K562 (cell line): ENCODE data around the gene HOXD9. TPM values are rescaled to one million over a fixed set of nuclear protein-coding genes. Genes with fewer than 3 reads are reported as not detected.
A peak's percentile ranks its signal among the peaks of the same experiment; 100 is the strongest.

Experiments used
- ATAC-seq: fragments of 200-7000 bp; cut with Tn5 transposase; 3 replicates; pipeline ENCODE4 v1.9.1; 2020; ENCODE audit warnings: moderate library complexity
- BruUV-seq: library from RNA; stranded (reverse); fragments of 400-500 nt; replicated peaks from 2 replicates; lab custom pipeline; 2021; lab: Mats Ljungman, UMichigan
- CTCF ChIA-PET: fragments of 300-600 bp; formaldehyde crosslinking; extraction: SDS; loops from one replicate; lab custom pipeline; 2021; ENCODE audit warnings: low intra/inter-chr PET ratio; lab: Yijun Ruan, JAX
- POLR2A ChIA-PET: fragments of 300-600, 350-650 bp; sonication (Branson Sonifier 250); formaldehyde crosslinking; extraction: SDS; loops from one replicate; lab custom pipeline; 2021; ENCODE audit warnings: antibody characterized with exemption, inconsistent platforms; lab: Yijun Ruan, JAX
- DNase-seq, 4 experiments: peaks; one replicate each; pipeline versions ENCODE4 v3.0.0 to v3.0.0-alpha.2; 2011 to 2018; ENCODE audit warnings: low spot score in 3 of 4, mixed read lengths in 3 of 4; ENCODE audit errors: extremely low read depth in 1 of 4
- FAIRE-seq: peaks from 2 replicates; lab custom pipeline; 2011; peaks lifted over from hg19 to GRCh38; lab: Jason Lieb, UNC
- H2AFZ ChIP-seq: 2 replicates; pipeline ENCODE4 v1.6.0; 2011; ENCODE audit warnings: low read depth, low read length, control low read depth, inconsistent platforms
- H3K27ac ChIP-seq: fragments of 200-600 bp; 3 replicates; pipeline ENCODE4 v1.8.0; 2011; ENCODE audit warnings: low read depth, mild to moderate bottlenecking, control low read depth, inconsistent platforms, low read length, moderate library complexity, mixed read lengths; ENCODE audit errors: extremely low read depth
- H3K27me3 ChIP-seq, 2 experiments: fragments of 300-600 bp in 1 of 2; 2 replicates in 1 of 2; 3 replicates in 1 of 2; pipeline versions ENCODE4 v1.6.0 to v1.8.0; 2011; ENCODE audit warnings: inconsistent platforms in 2 of 2, low read length in 2 of 2, mild to moderate bottlenecking in 1 of 2, mixed read lengths in 1 of 2, moderate library complexity in 1 of 2; ENCODE audit not compliant: control insufficient read depth in 2 of 2, insufficient read depth in 2 of 2
- H3K36me3 ChIP-seq: fragments of 300-600 bp; 3 replicates; pipeline ENCODE4 v1.8.0; 2011; ENCODE audit warnings: mild to moderate bottlenecking, low read length, inconsistent platforms; ENCODE audit not compliant: control insufficient read depth, insufficient read depth
- H3K4me1 ChIP-seq, 2 experiments: fragments of 200-600 bp in 1 of 2; replicated peaks in 1 of 2; 2 replicates in 1 of 2; 3 replicates in 1 of 2; pipeline versions ENCODE4 v1.5.1 to v1.8.0; 2011; ENCODE audit warnings: inconsistent platforms in 2 of 2, low read length in 2 of 2, mild to moderate bottlenecking in 1 of 2, mixed read lengths in 1 of 2, moderate library complexity in 1 of 2; ENCODE audit not compliant: control insufficient read depth in 2 of 2, insufficient read depth in 2 of 2
- H3K4me2 ChIP-seq: 2 replicates; pipeline ENCODE4 v1.6.1; 2011; ENCODE audit warnings: low read length, control low read depth, inconsistent platforms, mixed read lengths; ENCODE audit not compliant: insufficient read depth
- H3K4me3 ChIP-seq: fragments of 200-600 bp; sonication (generic), shearing (Covaris generic); 2 replicates; pipeline ENCODE4 v1.5.1; 2016; ENCODE audit warnings: control low read depth, inconsistent platforms
- H3K79me2 ChIP-seq: fragments of 200-600 bp; 3 replicates; pipeline ENCODE4 v1.8.0; 2011; ENCODE audit warnings: low read length, inconsistent platforms; ENCODE audit not compliant: control insufficient read depth, insufficient read depth
- H3K9ac ChIP-seq, 2 experiments: 2 replicates each; pipeline versions ENCODE4 v1.6.0 to v1.6.1; 2011; ENCODE audit warnings: low read depth in 2 of 2, low read length in 2 of 2, control low read depth in 1 of 2, inconsistent platforms in 1 of 2, mild to moderate bottlenecking in 1 of 2, mixed read lengths in 1 of 2; ENCODE audit not compliant: insufficient read depth in 1 of 2
- H3K9me1 ChIP-seq: one replicate; pipeline ENCODE4 v1.6.0; 2011; ENCODE audit warnings: inconsistent platforms, mild to moderate bottlenecking, low read length, moderate library complexity; ENCODE audit not compliant: control insufficient read depth, insufficient read depth
- H3K9me3 ChIP-seq: replicated peaks from 2 replicates; pipeline ENCODE4 v1.5.1; 2011; ENCODE audit warnings: low read depth, low read length, inconsistent platforms; ENCODE audit not compliant: control insufficient read depth, insufficient read depth
- H4K20me1 ChIP-seq: replicated peaks from 2 replicates; pipeline ENCODE4 v1.6.1; 2011; ENCODE audit warnings: low read length, inconsistent platforms, mixed read lengths; ENCODE audit not compliant: control insufficient read depth, insufficient read depth
- ATF6 ChIP-seq: sonication (generic); formaldehyde crosslinking; IDR thresholded peaks from 2 replicates; pipeline ENCODE4 v1.4.0; 2020; ENCODE audit warnings: mild to moderate bottlenecking, missing genetic modification reagents
- BDP1 ChIP-seq: IDR thresholded peaks from 3 replicates; pipeline ENCODE4 v1.6.1; 2011; ENCODE audit not compliant: insufficient read length, insufficient read depth
- MAFG ChIP-seq: fragments of 450-650 bp; conservative IDR thresholded peaks from 2 replicates; pipeline ENCODE4 v1.6.1; 2016; ENCODE audit warnings: missing genetic modification characterization, missing compliant biosample characterization
- MIER1 ChIP-seq: fragments of 450-650 bp; IDR thresholded peaks from 2 replicates; pipeline ENCODE4 v1.6.1; 2016; ENCODE audit warnings: antibody characterized with exemption, mild to moderate bottlenecking, low read depth
- MXI1 ChIP-seq: IDR thresholded peaks from 2 replicates; pipeline ENCODE4 v1.6.1; 2011; ENCODE audit warnings: low read depth, mild to moderate bottlenecking, improper control_type of control experiment, low read length
- NFYB ChIP-seq: IDR thresholded peaks from 2 replicates; pipeline ENCODE4 v1.6.1; 2011; ENCODE audit warnings: mild to moderate bottlenecking, moderate library complexity; ENCODE audit not compliant: insufficient read length; ENCODE audit errors: extremely low read depth
- NKRF ChIP-seq: fragments of 450-650 bp; IDR thresholded peaks from 2 replicates; pipeline ENCODE4 v1.6.1; 2016; ENCODE audit warnings: borderline replicate concordance
- SMARCC2 ChIP-seq: fragments of 450-650 bp; IDR thresholded peaks from 2 replicates; pipeline ENCODE4 v1.6.1; 2017; ENCODE audit warnings: antibody characterized with exemption, moderate library complexity, mild to moderate bottlenecking, low read depth
- SRSF1 ChIP-seq: fragments of 200-400 bp; formaldehyde crosslinking; IDR thresholded peaks from 2 replicates; pipeline ENCODE4 v1.6.1; 2017; ENCODE audit warnings: mild to moderate bottlenecking, low read depth, low read length, moderate library complexity
- ZNF280A ChIP-seq: fragments of 450-650 bp; IDR thresholded peaks from 2 replicates; pipeline ENCODE4 v1.6.1; 2018; ENCODE audit warnings: mild to moderate bottlenecking, low read depth; ENCODE audit not compliant: partially characterized antibody
- ZNF324 ChIP-seq: fragments of 250-450 bp; sonication (Bioruptor Pico); IDR thresholded peaks from 2 replicates; pipeline ENCODE4 v1.4.0; 2020; ENCODE audit warnings: mild to moderate bottlenecking
- ZNF41 ChIP-seq: fragments of 250-450 bp; sonication (Bioruptor Pico); conservative IDR thresholded peaks from 2 replicates; pipeline ENCODE4 v1.4.0; 2020; ENCODE audit warnings: mild to moderate bottlenecking
- ZNF766 ChIP-seq: fragments of 200-800 bp; sonication (Bioruptor generic); conservative IDR thresholded peaks from 2 replicates; pipeline ENCODE4 v1.6.1; 2016; ENCODE audit warnings: missing genetic modification characterization, missing compliant biosample characterization
- ZNF830 ChIP-seq: fragments of 250-450 bp; sonication (Bioruptor Pico); IDR thresholded peaks from 2 replicates; pipeline ENCODE4 v1.5.0; 2021; ENCODE audit warnings: mild to moderate bottlenecking
- WGBS: fragments of 100-300 bp; shearing (Covaris generic); methylation state at CpG from one replicate; pipeline ENCODE4 v1.1.6; 2016; ENCODE audit warnings: low coverage, mixed read lengths; ENCODE audit not compliant: insufficient coverage; ENCODE audit errors: missing lambda C conversion rate; 5-methylcytosine and 5-hydroxymethylcytosine counted together
- in situ Hi-C: fragments of 300-500 bp; cut with MboI; formaldehyde crosslinking; loops from 4 replicates; pipeline ENCODE4 v1.15.0; 2018; ENCODE audit warnings: inconsistent platforms, mixed read lengths
- intact Hi-C: fragments of 100-400 bp; cut with micrococcal nuclease; formaldehyde crosslinking; loops from 2 replicates; pipeline ENCODE4 v1.14.2; 2022
- polyA plus RNA-seq, 8 experiments: library from polyadenylated mRNA; depleted of rRNA in 4 of 8; stranded (reverse) in 5 of 8; unstranded in 3 of 8; fragments of >200 nt; fragmentation: Nextera tagmentation in 2 of 8; fragmentation: Illumina TruSeq in 1 of 8; extraction: Ambion mirVana in 2 of 8; extraction: Trizol in 1 of 8; gene quantifications; 2 replicates each; pipeline versions ENCODE4 v1.2.1 to v1.2.3, GENCODE V29; 2011 to 2014; ENCODE audit warnings: inconsistent platforms in 1 of 8, missing spikeins in 1 of 8
- total RNA-seq, 7 experiments: library from RNA; depleted of rRNA in 6 of 7; stranded (reverse); fragments of >200 nt in 6 of 7; fragmentation: Illumina TruSeq in 2 of 7; extraction: Trizol in 2 of 7; gene quantifications; 2 replicates each; pipeline versions ENCODE4 v1.2.1 to v1.2.3, GENCODE V29; 2011 to 2021; ENCODE audit warnings: low replicate concordance in 1 of 7
- TF ChIP-seq, protein P1 (sequence below): fragments of 250-450 bp; sonication (Bioruptor Pico); IDR thresholded peaks from 2 replicates; pipeline ENCODE4 v1.8.0; 2021; ENCODE audit warnings: moderate library complexity, mild to moderate bottlenecking, inconsistent platforms

HOXD9 gene
- total and polyA plus RNA-seq, 9 of the 15 experiments (the other 6 are each of a cell fraction or from before 2014, with no cell fraction given): not detected

DNA sequence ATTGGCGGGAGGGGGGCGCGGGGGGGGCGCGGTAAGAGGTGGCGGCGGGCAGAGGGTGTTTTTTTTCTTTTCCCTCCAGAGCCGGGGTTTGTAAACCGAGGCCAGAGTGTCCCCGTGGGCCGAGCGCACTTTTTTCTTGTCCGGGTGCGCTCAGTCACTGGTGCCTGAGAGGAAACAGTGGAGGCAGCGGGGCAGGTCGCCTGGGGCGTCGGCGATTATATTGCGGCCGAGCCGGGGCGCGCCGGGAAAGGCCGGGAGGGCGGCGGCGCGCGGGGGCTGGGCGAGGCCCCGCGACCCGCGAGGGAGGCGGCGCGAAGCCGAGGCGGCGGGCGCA lies 7.3 kb downstream of the HOXD9 start:
- in situ Hi-C loops: loop anchor here (5.0 to 25.0 kb wide), 4 partner anchors 508 to 1633 kb away; no protein-coding TSS in a partner anchor
- H3K9ac ChIP-seq: peak overlapping the region in 1 of 2 experiments; percentile 62; a peak in 2 of 4 replicates

More for the DNA sequence above, 7.3 kb downstream of the HOXD9 start:
- Histone ChIP-seq H3K9me1 (no peaks in the 10 kb centered on the region), H3K36me3 (no peaks in the 10 kb centered on the region), H2AFZ (no peak overlapping the region), H3K9me3 (no peaks in the 10 kb centered on the region), H3K79me2 (no peaks in the 10 kb centered on the region), H3K4me2 (peak overlapping the region; percentile 29; the same call in 1 of the 2 replicates), H3K4me3 (peak overlapping the region; percentile 27), H3K27ac (no peak overlapping the region), H3K27me3 (peaks cover 50 to 65% of the 10 kb centered on the region in 2 experiments), H3K4me1 (peaks cover 0 to 21% of the 10 kb centered on the region in 2 experiments; a peak in 2 of 5 replicates), H4K20me1 (0 out of 2 replicates have a peak, but pooled peaks cover 5% of the 10 kb centered on the region)
- no peak for TF ChIP-seq SMARCC2
- TF ChIP-seq MXI1: no peak
- no peak for TF ChIP-seq SRSF1
- TF ChIP-seq, protein P1, sequence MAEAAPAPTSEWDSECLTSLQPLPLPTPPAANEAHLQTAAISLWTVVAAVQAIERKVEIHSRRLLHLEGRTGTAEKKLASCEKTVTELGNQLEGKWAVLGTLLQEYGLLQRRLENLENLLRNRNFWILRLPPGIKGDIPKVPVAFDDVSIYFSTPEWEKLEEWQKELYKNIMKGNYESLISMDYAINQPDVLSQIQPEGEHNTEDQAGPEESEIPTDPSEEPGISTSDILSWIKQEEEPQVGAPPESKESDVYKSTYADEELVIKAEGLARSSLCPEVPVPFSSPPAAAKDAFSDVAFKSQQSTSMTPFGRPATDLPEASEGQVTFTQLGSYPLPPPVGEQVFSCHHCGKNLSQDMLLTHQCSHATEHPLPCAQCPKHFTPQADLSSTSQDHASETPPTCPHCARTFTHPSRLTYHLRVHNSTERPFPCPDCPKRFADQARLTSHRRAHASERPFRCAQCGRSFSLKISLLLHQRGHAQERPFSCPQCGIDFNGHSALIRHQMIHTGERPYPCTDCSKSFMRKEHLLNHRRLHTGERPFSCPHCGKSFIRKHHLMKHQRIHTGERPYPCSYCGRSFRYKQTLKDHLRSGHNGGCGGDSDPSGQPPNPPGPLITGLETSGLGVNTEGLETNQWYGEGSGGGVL (CRISPR knock-in tag): no peak
- no peak for TF ChIP-seq NFYB
- TF ChIP-seq ZNF41: no peak
- no peak for TF ChIP-seq ATF6 (CRISPR knock-in tag)
- no peak for TF ChIP-seq BDP1
- TF ChIP-seq ZNF280A: no peak
- no peak for TF ChIP-seq ZNF324 (CRISPR knock-in tag)
- TF ChIP-seq NKRF: no peak
- TF ChIP-seq MIER1: no peak
- no peak for TF ChIP-seq ZNF830 (CRISPR knock-in tag)
- TF ChIP-seq ZNF766 (CRISPR knock-in tag): no peak
- no peak for TF ChIP-seq MAFG (tag)
- POLR2A ChIA-PET: interaction anchor here (0.7 kb wide), 1 partner anchor 331 kb away, joined by 3 read pairs; no protein-coding TSS in a partner anchor
- BruUV-seq: no TSS peak
- intact Hi-C loops: loop anchor here (5.0 kb wide), 2 partner anchors 423 to 683 kb away; no protein-coding TSS in a partner anchor
- FAIRE-seq (no peak), ATAC-seq (no peak), DNase-seq (peak in 1 of 4 experiments; percentile 17)
- WGBS: 4% methylated on average over 25 of the region's 43 CpGs
- CTCF ChIA-PET: no interaction called here
